ENCODE results near the gene TMEM125. TPM values are rescaled to one million over a fixed set of nuclear protein-coding genes. Genes with fewer than 3 reads are reported as not detected.

Gene TMEM125
- total and polyA plus RNA-seq, 9 of the 15 experiments (the other 6 are each of a cell fraction or from before 2014, with no cell fraction given) = 0.07 to 0.08 TPM; not detected in 7

- Histone ChIP-seq H4K20me1 (replicated peaks; ENCODE audit: control insufficient read depth, insufficient read depth, low read length) (0 out of 2 replicates have a peak, but pooled peaks cover 4% of the 10 kb centered on the region), H3K27ac (ENCODE audit: extremely low read depth, low read depth, low read length) (no peak overlapping the region), H3K27me3 (ENCODE audit: control insufficient read depth in 2 of 2, insufficient read depth in 2 of 2, low read length in 2 of 2) (peaks cover 15 to 63% of the 10 kb centered on the region in 2 experiments; a peak in 4 of 5 replicates), H3K79me2 (ENCODE audit: control insufficient read depth, insufficient read depth, low read length) (no peaks in the 10 kb centered on the region), H2AFZ (ENCODE audit: low read depth, low read length) (no peak overlapping the region), H3K9me3 (replicated peaks; ENCODE audit: control insufficient read depth, insufficient read depth, low read depth, low read length) (0 out of 2 replicates have a peak, but pooled peaks cover 2% of the 10 kb centered on the region), H3K36me3 (ENCODE audit: control insufficient read depth, insufficient read depth, low read length) (no peaks in the 10 kb centered on the region), H3K9ac (ENCODE audit: insufficient read depth in 1 of 2, low read depth in 2 of 2, low read length in 2 of 2) (peak overlapping the region in 1 of 2 experiments; percentile 40; a peak in 1 of 4 replicates), H3K4me2 (ENCODE audit: insufficient read depth, low read length) (no peak overlapping the region), H3K4me1 (replicated peaks in 1 of 2; ENCODE audit: control insufficient read depth in 2 of 2, insufficient read depth in 2 of 2, low read length in 2 of 2) (peaks cover 0 to 13% of the 10 kb centered on the region in 2 experiments; a peak in 2 of 5 replicates), H3K4me3 (no peak overlapping the region), H3K9me1 (ENCODE audit: control insufficient read depth, insufficient read depth, low read length) (no peaks in the 10 kb centered on the region)
- in situ Hi-C loops (cut with MboI) (no loop called here), intact Hi-C loops (cut with micrococcal nuclease) (no loop called here)
- POLR2A ChIA-PET = interaction anchor here (1.0 to 1.5 kb wide), 4 partner anchors 9 to 78 kb away, joined by 3 to 4 read pairs (median 4); partner anchors contain the start of genes MED8 and SZT2
- BruUV-seq (replicated peaks) = no TSS peak
- 36% methylated on average over 19 of the region's 19 CpGs for WGBS (ENCODE audit: insufficient coverage, low coverage, missing lambda C conversion rate)
- TF ChIP-seq, protein P1, sequence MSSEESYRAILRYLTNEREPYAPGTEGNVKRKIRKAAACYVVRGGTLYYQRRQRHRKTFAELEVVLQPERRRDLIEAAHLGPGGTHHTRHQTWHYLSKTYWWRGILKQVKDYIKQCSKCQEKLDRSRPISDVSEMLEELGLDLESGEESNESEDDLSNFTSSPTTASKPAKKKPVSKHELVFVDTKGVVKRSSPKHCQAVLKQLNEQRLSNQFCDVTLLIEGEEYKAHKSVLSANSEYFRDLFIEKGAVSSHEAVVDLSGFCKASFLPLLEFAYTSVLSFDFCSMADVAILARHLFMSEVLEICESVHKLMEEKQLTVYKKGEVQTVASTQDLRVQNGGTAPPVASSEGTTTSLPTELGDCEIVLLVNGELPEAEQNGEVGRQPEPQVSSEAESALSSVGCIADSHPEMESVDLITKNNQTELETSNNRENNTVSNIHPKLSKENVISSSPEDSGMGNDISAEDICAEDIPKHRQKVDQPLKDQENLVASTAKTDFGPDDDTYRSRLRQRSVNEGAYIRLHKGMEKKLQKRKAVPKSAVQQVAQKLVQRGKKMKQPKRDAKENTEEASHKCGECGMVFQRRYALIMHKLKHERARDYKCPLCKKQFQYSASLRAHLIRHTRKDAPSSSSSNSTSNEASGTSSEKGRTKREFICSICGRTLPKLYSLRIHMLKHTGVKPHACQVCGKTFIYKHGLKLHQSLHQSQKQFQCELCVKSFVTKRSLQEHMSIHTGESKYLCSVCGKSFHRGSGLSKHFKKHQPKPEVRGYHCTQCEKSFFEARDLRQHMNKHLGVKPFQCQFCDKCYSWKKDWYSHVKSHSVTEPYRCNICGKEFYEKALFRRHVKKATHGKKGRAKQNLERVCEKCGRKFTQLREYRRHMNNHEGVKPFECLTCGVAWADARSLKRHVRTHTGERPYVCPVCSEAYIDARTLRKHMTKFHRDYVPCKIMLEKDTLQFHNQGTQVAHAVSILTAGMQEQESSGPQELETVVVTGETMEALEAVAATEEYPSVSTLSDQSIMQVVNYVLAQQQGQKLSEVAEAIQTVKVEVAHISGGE (CRISPR knock-in tag; IDR thresholded peaks at IDR 0.05) = no peak
- no peak for TF ChIP-seq SRSF7 (optimal IDR thresholded peaks at IDR 0.05; ENCODE audit: low read depth, low read length)
- TF ChIP-seq TAF1 (IDR thresholded peaks at IDR 0.05; ENCODE audit: control insufficient read depth, extremely low read depth, insufficient read depth, low read length, severe bottlenecking) = no peak
- no peak for TF ChIP-seq ZKSCAN3 (CRISPR knock-in tag; IDR thresholded peaks at IDR 0.05)
- no peak for TF ChIP-seq WHSC1 (IDR thresholded peaks at IDR 0.05; ENCODE audit: low read length)
- no peak for TF ChIP-seq GATA2 (CRISPR knock-in tag; IDR thresholded peaks at IDR 0.05)
- no peak for TF ChIP-seq ZNF75A (CRISPR knock-in tag; IDR thresholded peaks at IDR 0.05)
- no peak for TF ChIP-seq FUS (optimal IDR thresholded peaks at IDR 0.05; ENCODE audit: low read depth, low read length)
- TF ChIP-seq MXI1 (IDR thresholded peaks at IDR 0.05; ENCODE audit: low read depth, low read length) = no peak
- no peak for TF ChIP-seq POLR2H (tag; IDR thresholded peaks at IDR 0.05; ENCODE audit: low read depth)
- TF ChIP-seq HOXB6 (CRISPR knock-in tag; IDR thresholded peaks at IDR 0.05; ENCODE audit: borderline replicate concordance) = no peak
- TF ChIP-seq RBM25 (IDR thresholded peaks at IDR 0.05; ENCODE audit: low read depth, low read length, severe bottlenecking) = no peak
- TF ChIP-seq STAT6 (CRISPR knock-in tag; IDR thresholded peaks at IDR 0.05) = no peak
- TF ChIP-seq IFI16 (CRISPR knock-in tag; IDR thresholded peaks at IDR 0.05) = no peak
- no peak for TF ChIP-seq ZNF444 (CRISPR knock-in tag; IDR thresholded peaks at IDR 0.05)
- no peak for TF ChIP-seq ADNP (tag; IDR thresholded peaks at IDR 0.05)
- no peak for TF ChIP-seq RBM15 (IDR thresholded peaks at IDR 0.05; ENCODE audit: insufficient read depth, low read length)
- TF ChIP-seq TCF3 (CRISPR knock-in tag; IDR thresholded peaks at IDR 0.05) = no peak
- DNase-seq (ENCODE audit: extremely low read depth in 1 of 4, low spot score in 3 of 4) = no peak
- no peak for ATAC-seq
- no peak for FAIRE-seq
- CTCF ChIA-PET (ENCODE audit: low intra/inter-chr PET ratio) = no interaction called here
Measured at GRCh38 chr1:43312212-43312623, 42.4 kb downstream of the TMEM125 start.
